HCT116 (cell line): Measurements from ENCODE around the gene MMP25. TPM values are rescaled to one million over a fixed set of nuclear protein-coding genes. Genes with fewer than 3 reads are reported as not detected.
"Not testable (repeated sequence)": the region's sequence is repeated elsewhere in the genome, so short reads cannot be mapped to it uniquely, and the experiment has no call there.

Experiments
- ATAC-seq: fragments of 200-7000 bp; cut with Tn5 transposase; 2 replicates; pipeline ENCODE4 v1.9.1; 2020; ENCODE audit warnings: mild to moderate bottlenecking, moderate library complexity
- BruUV-seq: library from RNA; stranded (reverse); fragments of 400-500 nt; replicated peaks from 2 replicates; lab custom pipeline; 2021; lab: Mats Ljungman, UMichigan
- CTCF ChIA-PET: fragments of 300-600 bp; sonication (Branson Sonifier 250); formaldehyde crosslinking; loops from one replicate; lab custom pipeline; 2021; ENCODE audit warnings: antibody characterized with exemption; lab: Charles Lee
- POLR2A ChIA-PET: fragments of 300-600, 350-600 bp; sonication (Branson Sonifier 250); formaldehyde crosslinking; loops from one replicate; lab custom pipeline; 2021; ENCODE audit warnings: antibody characterized with exemption; lab: Charles Lee
- RAD21 ChIA-PET, 2 experiments: fragments of 300-600 bp; sonication (Branson Sonifier 250); formaldehyde crosslinking; loops; one replicate each; lab custom pipeline; 2023; ENCODE audit warnings: low total read pairs in 2 of 2; ENCODE audit not compliant: uncharacterized antibody in 2 of 2, unreplicated experiment in 2 of 2, low non-redundant PET in 1 of 2; lab: Charles Lee
- DNase-seq: peaks from one replicate; pipeline ENCODE4 v3.0.0-alpha.2; 2010; ENCODE audit warnings: low read depth, low spot score
- H2AFZ ChIP-seq: fragments of 200-600 bp; shearing (Covaris generic), sonication (generic); 2 replicates; pipeline ENCODE4 v1.6.1; 2017; ENCODE audit warnings: low read depth, mixed run types, mixed read lengths, antibody characterized with exemption, low read length; ENCODE audit not compliant: poor library complexity, severe bottlenecking
- H3K27ac ChIP-seq: 2 replicates; pipeline ENCODE4 v1.5.1; 2012; ENCODE audit warnings: low read depth, low read length
- H3K27me3 ChIP-seq: fragments of 200-600 bp; sonication (generic); 2 replicates; pipeline ENCODE4 v1.6.1; 2016; ENCODE audit warnings: mixed run types, low read length, mixed read lengths; ENCODE audit not compliant: insufficient read depth
- H3K36me3 ChIP-seq, 2 experiments: fragments of 200-500 bp in 1 of 2; fragments of 200-600 bp in 1 of 2; sonication (Bioruptor generic) in 1 of 2; sonication (generic) in 1 of 2; 2 replicates each; pipeline versions ENCODE4 v1.5.1 to v1.6.1; 2014 to 2016; ENCODE audit warnings: low read length in 2 of 2, inconsistent platforms in 1 of 2, mixed read lengths in 1 of 2, mixed run types in 1 of 2; ENCODE audit not compliant: insufficient read depth in 2 of 2, control insufficient read depth in 1 of 2
- H3K4me1 ChIP-seq, 2 experiments: fragments of 200-600 bp in 1 of 2; sonication (generic) in 1 of 2; 2 replicates each; pipeline versions ENCODE4 v1.5.1 to v1.6.1; 2012 to 2017; ENCODE audit warnings: low read length in 2 of 2, inconsistent platforms in 1 of 2, mild to moderate bottlenecking in 1 of 2, mixed read lengths in 1 of 2, mixed run types in 1 of 2, moderate library complexity in 1 of 2; ENCODE audit not compliant: insufficient read depth in 2 of 2, control insufficient read depth in 1 of 2
- H3K4me2 ChIP-seq: fragments of 200-600 bp; sonication (generic); 2 replicates; pipeline ENCODE4 v1.6.1; 2017; ENCODE audit warnings: mixed run types, low read length, mixed read lengths
- H3K4me3 ChIP-seq, 2 experiments: fragments of 200-600 bp in 1 of 2; sonication (generic) in 1 of 2; replicated peaks in 1 of 2; 2 replicates each; pipeline ENCODE4 v1.5.1; 2011 to 2016; ENCODE audit warnings: low read length in 2 of 2, control low read depth in 1 of 2, low read depth in 1 of 2, mild to moderate bottlenecking in 1 of 2, mixed read lengths in 1 of 2, mixed run types in 1 of 2
- H3K79me2 ChIP-seq: fragments of 200-600 bp; sonication (generic); 2 replicates; pipeline ENCODE4 v1.6.1; 2017; ENCODE audit warnings: mild to moderate bottlenecking, mixed run types, low read length, moderate library complexity, mixed read lengths; ENCODE audit not compliant: insufficient read depth
- H3K9ac ChIP-seq: fragments of 200-600 bp; sonication (generic); 2 replicates; pipeline ENCODE4 v1.6.1; 2016; ENCODE audit warnings: low read length, mixed read lengths
- H3K9me2 ChIP-seq: fragments of 200-600 bp; sonication (generic), shearing (Covaris generic); 2 replicates; pipeline ENCODE4 v1.6.1; 2017; ENCODE audit warnings: mixed run types, mild to moderate bottlenecking, moderate library complexity; ENCODE audit not compliant: insufficient read depth
- H3K9me3 ChIP-seq, 2 experiments: fragments of 200-500 bp in 1 of 2; fragments of 200-600 bp in 1 of 2; sonication (Bioruptor generic) in 1 of 2; sonication (generic) in 1 of 2; 2 replicates each; pipeline ENCODE4 v1.6.1; 2014 to 2017; ENCODE audit warnings: low read length in 2 of 2, mixed read lengths in 2 of 2, inconsistent platforms in 1 of 2, low read depth in 1 of 2, mild to moderate bottlenecking in 1 of 2, mixed run types in 1 of 2, moderate library complexity in 1 of 2; ENCODE audit not compliant: control insufficient read depth in 1 of 2, insufficient read depth in 1 of 2
- H4K20me1 ChIP-seq: fragments of 200-600 bp; sonication (generic), shearing (Covaris generic); 2 replicates; pipeline ENCODE4 v1.6.1; 2017; ENCODE audit warnings: mixed run types, mild to moderate bottlenecking, moderate library complexity; ENCODE audit not compliant: insufficient read depth
- FOSL1 ChIP-seq: IDR thresholded peaks from 2 replicates; pipeline ENCODE4 v1.6.1; 2012; ENCODE audit warnings: low read depth
- SRF ChIP-seq: IDR thresholded peaks from 2 replicates; pipeline ENCODE4 v1.6.1; 2012; ENCODE audit warnings: low read depth
- intact Hi-C: fragments of 100-400 bp; cut with micrococcal nuclease; formaldehyde crosslinking; loops from 2 replicates; pipeline ENCODE4 v1.10.0; 2022
- total RNA-seq: library from RNA; stranded (reverse); gene quantifications from one replicate; pipeline ENCODE4 v1.2.1, GENCODE V29; 2021; ENCODE audit not compliant: unreplicated experiment

The MMP25 gene
- total RNA-seq, 1 experiment from 2014 or later, result 2.5 TPM

- no peaks in the 10 kb centered on the region for H3K9me3 ChIP-seq
- no peak for ATAC-seq
- no peak overlapping the region for H3K27ac ChIP-seq
- H4K20me1 ChIP-seq, result no peaks in the 10 kb centered on the region
- intact Hi-C loops, result loop anchor here (10.0 kb wide), 1 partner anchor 120 kb away; no protein-coding TSS in a partner anchor
- ChIA-PET RAD21 (no interaction called here), POLR2A (no interaction called here), CTCF (no interaction called here)
- DNase-seq, result no peak
- no peak overlapping the region for H3K4me3 ChIP-seq
- peaks cover 0 to 21% of the 10 kb centered on the region in 2 experiments; a peak in 3 of 4 replicates for H3K4me1 ChIP-seq
- no TSS peak for BruUV-seq
- no peaks in the 10 kb centered on the region for H3K79me2 ChIP-seq
- H2AFZ ChIP-seq, result no peak overlapping the region
- H3K9me2 ChIP-seq, result no peaks in the 10 kb centered on the region
- H3K9ac ChIP-seq, result no peak overlapping the region
- H3K4me2 ChIP-seq, result no peak overlapping the region
- no peak for TF ChIP-seq FOSL1
- TF ChIP-seq SRF, result no peak
- no peaks in the 10 kb centered on the region for H3K36me3 ChIP-seq
- no peaks in the 10 kb centered on the region for H3K27me3 ChIP-seq
These were observed 8.8 kb downstream of the MMP25 start for GRCh38 chr16:3054965-3055733.

- BruUV-seq, CTCF ChIA-PET: not testable (repeated sequence)
- intact Hi-C loops, result loop anchor here (10.0 kb wide), 1 partner anchor 119 kb away; no protein-coding TSS in a partner anchor
These were observed 9.4 kb downstream of the MMP25 start for GRCh38 chr16:3055734-3056115.

More at GRCh38 chr16:3055734-3056115, 9.4 kb downstream of the MMP25 start:
- H3K9me3 ChIP-seq, H3K27me3 ChIP-seq, ATAC-seq, H3K9me2 ChIP-seq, H3K4me2 ChIP-seq, H3K9ac ChIP-seq, RAD21 ChIA-PET, H3K36me3 ChIP-seq, POLR2A ChIA-PET, H2AFZ ChIP-seq, H3K27ac ChIP-seq, H3K79me2 ChIP-seq, H4K20me1 ChIP-seq, H3K4me3 ChIP-seq, DNase-seq: not testable (repeated sequence)
- H3K4me1 ChIP-seq, result peaks cover 0 to 26% of the 10 kb centered on the region in 2 experiments; a peak in 3 of 4 replicates
